Mesenchymal stem cell (in vitro differentiated cells and primary cell): ENCODE results near the gene FCHO2.

ENCODE experiments used
- DNase-seq: peaks from one replicate; pipeline ENCODE4 v3.0.0-alpha.2; 2013
- H2AFZ ChIP-seq: one replicate; pipeline ENCODE4 v1.6.1; 2013; ENCODE audit warnings: low read depth, mild to moderate bottlenecking, control low read depth, inconsistent platforms, low read length, moderate library complexity
- H2AK5ac ChIP-seq: 2 replicates; pipeline ENCODE4 v1.6.1; 2013; ENCODE audit warnings: low read length, moderate library complexity, mild to moderate bottlenecking, inconsistent platforms; ENCODE audit not compliant: severe bottlenecking
- H2BK120ac ChIP-seq: one replicate; pipeline ENCODE4 v1.6.1; 2013; ENCODE audit warnings: low read depth, mild to moderate bottlenecking, inconsistent platforms, low read length, moderate library complexity
- H2BK12ac ChIP-seq, 2 experiments: one replicate each; pipeline ENCODE4 v1.6.1; 2013; ENCODE audit warnings: inconsistent platforms in 2 of 2, low read length in 2 of 2, mild to moderate bottlenecking in 2 of 2, moderate library complexity in 2 of 2, control low read depth in 1 of 2
- H2BK15ac ChIP-seq: one replicate; pipeline ENCODE4 v1.6.1; 2013; ENCODE audit warnings: mild to moderate bottlenecking, low read depth, inconsistent platforms; ENCODE audit not compliant: poor library complexity, severe bottlenecking
- H2BK5ac ChIP-seq: 2 replicates; pipeline ENCODE4 v1.6.1; 2013; ENCODE audit warnings: low read depth, mild to moderate bottlenecking, low read length, control low read depth, inconsistent platforms; ENCODE audit not compliant: poor library complexity, severe bottlenecking
- H3K14ac ChIP-seq, 2 experiments: one replicate each; pipeline ENCODE4 v1.6.1; 2013; ENCODE audit warnings: inconsistent platforms in 2 of 2, low read length in 2 of 2, control low read depth in 1 of 2, mild to moderate bottlenecking in 1 of 2, moderate library complexity in 1 of 2
- H3K18ac ChIP-seq, 2 experiments: one replicate each; pipeline ENCODE4 v1.6.1; 2013; ENCODE audit warnings: inconsistent platforms in 2 of 2, low read length in 2 of 2, control low read depth in 1 of 2, low read depth in 1 of 2, mild to moderate bottlenecking in 1 of 2
- H3K23ac ChIP-seq, 2 experiments: one replicate each; pipeline ENCODE4 v1.6.1; 2013; ENCODE audit warnings: inconsistent platforms in 2 of 2, low read length in 2 of 2, mild to moderate bottlenecking in 2 of 2, moderate library complexity in 2 of 2, control low read depth in 1 of 2
- H3K27ac ChIP-seq: 2 replicates; pipeline ENCODE4 v1.5.1; 2013; ENCODE audit warnings: mild to moderate bottlenecking, moderate library complexity, low read length, control low read depth, inconsistent platforms; ENCODE audit not compliant: poor library complexity, severe bottlenecking
- H3K27me3 ChIP-seq, 2 experiments: 2 replicates each; pipeline versions ENCODE4 v1.6.1 to v1.7.0; 2013; ENCODE audit warnings: low read length in 2 of 2, mild to moderate bottlenecking in 2 of 2, moderate library complexity in 2 of 2, control low read depth in 1 of 2, inconsistent platforms in 1 of 2; ENCODE audit not compliant: control insufficient read depth in 1 of 2, insufficient read depth in 1 of 2
- H3K36me3 ChIP-seq, 2 experiments: 2 replicates each; pipeline versions ENCODE4 v1.6.1 to v1.7.0; 2013; ENCODE audit warnings: low read length in 2 of 2, control low read depth in 1 of 2, inconsistent platforms in 1 of 2, low read depth in 1 of 2, mild to moderate bottlenecking in 1 of 2; ENCODE audit not compliant: insufficient read depth in 2 of 2, control insufficient read depth in 1 of 2
- H3K4ac ChIP-seq, 2 experiments: one replicate each; pipeline ENCODE4 v1.6.1; 2013; ENCODE audit warnings: inconsistent platforms in 2 of 2, low read length in 2 of 2, mild to moderate bottlenecking in 2 of 2, moderate library complexity in 2 of 2, control low read depth in 1 of 2, low read depth in 1 of 2
- H3K4me1 ChIP-seq: 2 replicates; pipeline ENCODE4 v1.6.1; 2013; ENCODE audit warnings: low read depth, low read length, control low read depth; ENCODE audit not compliant: control insufficient read depth, insufficient read depth
- H3K4me2 ChIP-seq: 2 replicates; pipeline ENCODE4 v1.6.1; 2013; ENCODE audit warnings: low read length, mild to moderate bottlenecking, inconsistent platforms; ENCODE audit not compliant: poor library complexity, severe bottlenecking
- H3K4me3 ChIP-seq, 2 experiments: 2 replicates each; pipeline versions ENCODE4 v1.5.1 to v1.7.0; 2013; ENCODE audit warnings: low read length in 2 of 2, mild to moderate bottlenecking in 2 of 2, control low read depth in 1 of 2, low read depth in 1 of 2; ENCODE audit not compliant: insufficient read depth in 1 of 2
- H3K79me1 ChIP-seq: replicated peaks from 2 replicates; pipeline ENCODE4 v1.6.1; 2013; ENCODE audit warnings: mild to moderate bottlenecking, control low read depth, low read length, inconsistent platforms; ENCODE audit not compliant: poor library complexity, severe bottlenecking
- H3K9ac ChIP-seq: 2 replicates; pipeline ENCODE4 v1.7.0; 2013; ENCODE audit warnings: mild to moderate bottlenecking, low read length, moderate library complexity
- H3K9me3 ChIP-seq: 2 replicates; pipeline ENCODE4 v1.7.0; 2013; ENCODE audit warnings: mild to moderate bottlenecking, low read length; ENCODE audit not compliant: control insufficient read depth
- H4K8ac ChIP-seq: one replicate; pipeline ENCODE4 v1.6.1; 2013; ENCODE audit warnings: inconsistent platforms, mild to moderate bottlenecking, low read length, moderate library complexity
- H4K91ac ChIP-seq: one replicate; pipeline ENCODE4 v1.6.1; 2013; ENCODE audit warnings: mild to moderate bottlenecking, low read length, inconsistent platforms
- WGBS: methylation state at CpG from one replicate; pipeline ENCODE4 v1.1.7; 2013; ENCODE audit warnings: mixed read lengths; 5-methylcytosine and 5-hydroxymethylcytosine counted together

Gene FCHO2

DNA sequence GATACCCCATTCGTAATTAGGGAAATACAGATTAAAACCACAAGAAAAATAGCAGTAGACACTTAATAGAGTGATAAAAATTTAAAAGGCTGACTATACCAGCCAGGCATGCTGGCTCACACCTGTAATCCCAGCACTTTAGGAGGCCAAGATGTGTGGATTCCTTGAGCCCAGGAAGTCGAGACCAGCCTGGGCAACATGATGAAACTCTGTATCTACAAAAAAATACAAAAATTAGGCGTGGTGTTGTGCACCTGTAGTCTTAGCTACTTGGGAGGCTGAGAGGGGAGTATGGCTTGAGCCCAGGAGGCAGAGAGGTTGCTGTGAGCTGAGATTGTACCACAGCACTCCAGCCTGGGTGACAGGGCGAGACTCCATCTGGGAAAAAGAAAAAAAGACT, 72.0 kb downstream of the FCHO2 start:
- no peak overlapping the region for H3K4me3 ChIP-seq
- H3K14ac ChIP-seq: no peak overlapping the region
- WGBS: 96% methylated on average over 3 of the region's 4 CpGs
- no peak overlapping the region for H3K4me2 ChIP-seq
- H2BK15ac ChIP-seq: no peak overlapping the region
- no peak overlapping the region for H3K9ac ChIP-seq
- H3K79me1 ChIP-seq: peaks cover 7% of the 10 kb centered on the region
- H2AFZ ChIP-seq: no peak overlapping the region
- peaks cover 11 to 31% of the 10 kb centered on the region in 2 experiments for H3K36me3 ChIP-seq
- H3K27me3 ChIP-seq: no peaks in the 10 kb centered on the region
- no peak overlapping the region for H3K4ac ChIP-seq
- no peak overlapping the region for H3K18ac ChIP-seq
- no peak overlapping the region for H3K23ac ChIP-seq
- no peak overlapping the region for H2BK12ac ChIP-seq
- H3K4me1 ChIP-seq: peaks cover 2% of the 10 kb centered on the region
- no peak overlapping the region for H4K8ac ChIP-seq
- H2BK5ac ChIP-seq: no peak overlapping the region
- H3K9me3 ChIP-seq: no peaks in the 10 kb centered on the region
- no peak overlapping the region for H3K27ac ChIP-seq
- H2AK5ac ChIP-seq: no peak overlapping the region
- H2BK120ac ChIP-seq: no peak overlapping the region
- DNase-seq: no peak
- no peak overlapping the region for H4K91ac ChIP-seq

DNA sequence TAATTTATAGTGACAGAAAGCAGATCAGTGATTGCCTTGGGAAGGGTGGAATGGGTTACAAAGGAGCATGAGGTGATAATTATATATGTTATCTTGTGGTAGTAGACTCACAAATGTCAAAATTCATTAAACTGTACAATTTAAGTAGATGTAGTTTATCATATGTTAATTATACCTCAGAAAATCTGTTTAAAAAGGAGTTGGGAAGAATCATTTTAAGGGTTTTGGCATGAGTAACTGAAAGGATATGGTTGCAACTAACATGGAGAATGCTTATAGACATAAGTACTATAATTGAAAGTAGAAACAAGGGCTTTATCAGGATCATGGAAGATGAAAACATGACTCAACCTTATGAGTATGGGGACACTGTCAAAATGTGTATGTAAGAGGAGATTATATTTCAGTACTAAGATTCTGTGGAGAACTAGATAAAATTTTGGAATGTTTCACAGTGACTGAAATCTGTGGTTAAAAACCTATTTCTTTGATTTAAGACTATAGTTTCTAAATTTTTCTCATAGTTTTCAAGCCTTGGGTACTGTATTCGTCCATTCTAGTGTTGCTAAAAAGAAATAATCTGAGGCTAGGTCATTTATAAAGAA, 73.3 kb downstream of the FCHO2 start:
- no peak overlapping the region for H4K91ac ChIP-seq
- no peak overlapping the region for H2AFZ ChIP-seq
- no peaks in the 10 kb centered on the region for H3K27me3 ChIP-seq
- H3K23ac ChIP-seq: no peak overlapping the region
- H2BK5ac ChIP-seq: no peak overlapping the region
- no peak overlapping the region for H3K27ac ChIP-seq
- H3K4me2 ChIP-seq: no peak overlapping the region
- no peak for DNase-seq
- no peak overlapping the region for H3K4me3 ChIP-seq
- WGBS: 94% methylated on average over 1 of the region's 1 CpG
- H2AK5ac ChIP-seq: no peak overlapping the region
- no peak overlapping the region for H2BK12ac ChIP-seq
- H4K8ac ChIP-seq: no peak overlapping the region
- no peak overlapping the region for H3K4ac ChIP-seq
- H3K9me3 ChIP-seq: no peaks in the 10 kb centered on the region
- H2BK120ac ChIP-seq: no peak overlapping the region
- peaks cover 11 to 31% of the 10 kb centered on the region in 2 experiments for H3K36me3 ChIP-seq
- no peak overlapping the region for H3K18ac ChIP-seq
- no peak overlapping the region for H3K9ac ChIP-seq
- no peak overlapping the region for H2BK15ac ChIP-seq
- H3K79me1 ChIP-seq: peaks cover 6% of the 10 kb centered on the region
- no peak overlapping the region for H3K14ac ChIP-seq
- peaks cover 2% of the 10 kb centered on the region for H3K4me1 ChIP-seq

DNA sequence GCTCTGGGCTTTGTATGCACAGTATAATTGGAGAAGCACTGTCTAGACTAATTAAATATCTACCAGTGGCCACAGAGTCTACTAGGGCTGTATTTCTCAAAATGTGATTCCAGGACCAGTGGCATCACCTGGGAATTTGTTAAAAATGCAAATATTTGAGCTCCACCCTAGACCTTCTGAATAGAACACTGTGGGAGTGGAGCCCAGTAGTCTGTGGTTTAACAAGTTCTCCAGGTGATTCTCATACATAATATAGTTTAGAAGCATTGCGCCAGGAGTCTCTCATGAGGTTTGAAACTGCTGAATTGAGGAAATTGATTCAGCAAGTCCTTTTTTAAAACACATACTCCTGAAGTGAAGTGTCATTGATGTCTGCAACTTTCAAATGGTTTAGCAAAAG, 74.7 kb downstream of the FCHO2 start:
- peaks cover 10% of the 10 kb centered on the region for H3K79me1 ChIP-seq
- H3K4me1 ChIP-seq: peaks cover 2% of the 10 kb centered on the region
- H3K23ac ChIP-seq: no peak overlapping the region
- no peak overlapping the region for H3K4ac ChIP-seq
- H2BK15ac ChIP-seq: no peak overlapping the region
- no peaks in the 10 kb centered on the region for H3K9me3 ChIP-seq
- no peak overlapping the region for H3K14ac ChIP-seq
- no peak overlapping the region for H3K4me3 ChIP-seq
- H3K9ac ChIP-seq: peak overlapping the region; percentile 63
- H2BK12ac ChIP-seq: no peak overlapping the region
- no peak overlapping the region for H2BK120ac ChIP-seq
- H3K36me3 ChIP-seq: peaks cover 17 to 39% of the 10 kb centered on the region in 2 experiments
- DNase-seq: no peak
- no peak overlapping the region for H3K18ac ChIP-seq
- H3K27me3 ChIP-seq: no peaks in the 10 kb centered on the region
- no CpG with 5 or more reads among the region's 1 CpG for WGBS
- no peak overlapping the region for H4K8ac ChIP-seq
- H3K4me2 ChIP-seq: no peak overlapping the region
- H4K91ac ChIP-seq: no peak overlapping the region
- H2AK5ac ChIP-seq: peak overlapping the region; percentile 9
- peak overlapping the region; percentile 73 for H3K27ac ChIP-seq
- no peak overlapping the region for H2BK5ac ChIP-seq
- no peak overlapping the region for H2AFZ ChIP-seq

GRCh38 chr5:73030995-73031394, 75.2 kb downstream of the FCHO2 start:
- Histone ChIP-seq H3K9ac (peak overlapping the region; percentile 63), H2BK15ac (no peak overlapping the region), H2AK5ac (no peak overlapping the region), H3K4me2 (no peak overlapping the region), H2BK120ac (no peak overlapping the region), H2BK5ac (no peak overlapping the region), H3K4me3 (no peak overlapping the region), H2BK12ac (no peak overlapping the region), H3K27ac (peak overlapping the region; percentile 73), H3K27me3 (no peaks in the 10 kb centered on the region), H3K23ac (no peak overlapping the region), H4K8ac (no peak overlapping the region), H3K4ac (no peak overlapping the region), H4K91ac (no peak overlapping the region), H3K79me1 (peaks cover 8% of the 10 kb centered on the region), H3K14ac (no peak overlapping the region), H3K9me3 (no peaks in the 10 kb centered on the region), H3K4me1 (peaks cover 2% of the 10 kb centered on the region), H2AFZ (no peak overlapping the region), H3K36me3 (peaks cover 19 to 39% of the 10 kb centered on the region in 2 experiments), H3K18ac (no peak overlapping the region)
- DNase-seq: peak; percentile 71
